ENCODE results near the gene SOX6.

Gene SOX6

GRCh38 chr11:16292167-16292859 is 64.0 kb downstream of the SOX6 start:
- DNase-seq (ENCODE audit: extremely low spot score) = no peak
- ChIA-PET POLR2A (no interaction called here), CTCF (interaction anchor here (0.9 kb wide), 1 partner anchor 11 kb away, joined by 3 read pairs; no protein-coding TSS in a partner anchor)
- no peak for TF ChIP-seq CTCF (IDR thresholded peaks at IDR 0.05; ENCODE audit: control extremely low read depth, extremely low read depth, low read depth, missing control alignments)

- ChIA-PET CTCF (no interaction called here), POLR2A (no interaction called here)
- DNase-seq (ENCODE audit: extremely low spot score) = no peak
- no peak for TF ChIP-seq CTCF (IDR thresholded peaks at IDR 0.05; ENCODE audit: control extremely low read depth, extremely low read depth, low read depth, missing control alignments)
These were observed 64.6 kb downstream of the SOX6 start for GRCh38 chr11:16291729-16292128.

GRCh38 chr11:16289541-16289940 is 66.8 kb downstream of the SOX6 start:
- TF ChIP-seq CTCF (IDR thresholded peaks at IDR 0.05; ENCODE audit: control extremely low read depth, extremely low read depth, low read depth, missing control alignments) = no peak
- ChIA-PET CTCF (interaction anchor here (1.2 to 1.9 kb wide), 2 partner anchors 10 to 12 kb away, joined by 4 to 7 read pairs; no protein-coding TSS in a partner anchor), POLR2A (no interaction called here)
- no peak for DNase-seq (ENCODE audit: extremely low spot score)

- DNase-seq (ENCODE audit: extremely low spot score) = no peak
- no peak for TF ChIP-seq CTCF (IDR thresholded peaks at IDR 0.05; ENCODE audit: control extremely low read depth, extremely low read depth, low read depth, missing control alignments)
- ChIA-PET CTCF (interaction anchor here (1.9 kb wide), 1 partner anchor 12 kb away, joined by 4 read pairs; no protein-coding TSS in a partner anchor), POLR2A (no interaction called here)
These were observed 68.6 kb downstream of the SOX6 start for GRCh38 chr11:16287630-16288280.

GRCh38 chr11:16286095-16286494 is 70.3 kb downstream of the SOX6 start:
- ChIA-PET CTCF (interaction anchor here (1.1 kb wide), 1 partner anchor 25 kb away, joined by 3 read pairs; no protein-coding TSS in a partner anchor), POLR2A (no interaction called here)
- DNase-seq (ENCODE audit: extremely low spot score) = no peak
- TF ChIP-seq CTCF (IDR thresholded peaks at IDR 0.05; ENCODE audit: control extremely low read depth, extremely low read depth, low read depth, missing control alignments) = no peak

- POLR2A ChIA-PET = no interaction called here
These were observed 76.1 kb downstream of the SOX6 start for GRCh38 chr11:16280256-16280682.

More at GRCh38 chr11:16280256-16280682, 76.1 kb downstream of the SOX6 start:
- no peak for TF ChIP-seq CTCF (IDR thresholded peaks at IDR 0.05; ENCODE audit: control extremely low read depth, extremely low read depth, low read depth, missing control alignments)
- CTCF ChIA-PET = interaction anchor here (1.3 kb wide), 1 partner anchor 8 kb away, joined by 3 read pairs; no protein-coding TSS in a partner anchor
- DNase-seq (ENCODE audit: extremely low spot score) = no peak

Measured in GM10248 (cell line).